Astrocyte (in vitro differentiated cells and primary cell): ENCODE data around the gene ATP6V1F. TPM values are rescaled to one million over a fixed set of nuclear protein-coding genes. Genes with fewer than 3 reads are reported as not detected.

Source experiments
- DNase-seq: peaks from one replicate; pipeline ENCODE4 v3.0.0-alpha.2; 2010; ENCODE audit warnings: low read depth
- FAIRE-seq: peaks from 2 replicates; lab custom pipeline; 2011; peaks lifted over from hg19 to GRCh38; lab: Jason Lieb, UNC
- H2AFZ ChIP-seq: 2 replicates; pipeline ENCODE4 v1.6.0; 2012; ENCODE audit warnings: low read depth, low read length, inconsistent platforms
- H3K27ac ChIP-seq: 2 replicates; pipeline ENCODE4 v1.5.1; 2011; ENCODE audit warnings: low read depth, low read length, inconsistent platforms
- H3K27me3 ChIP-seq: 2 replicates; pipeline ENCODE4 v1.6.0; 2011; ENCODE audit warnings: low read length, inconsistent platforms; ENCODE audit not compliant: insufficient read depth
- H3K36me3 ChIP-seq: 2 replicates; pipeline ENCODE4 v1.5.1; 2011; ENCODE audit warnings: low read length, inconsistent platforms; ENCODE audit not compliant: insufficient read depth
- H3K4me1 ChIP-seq: 2 replicates; pipeline ENCODE4 v1.5.1; 2011; ENCODE audit warnings: low read length, inconsistent platforms; ENCODE audit not compliant: insufficient read depth
- H3K4me2 ChIP-seq: 2 replicates; pipeline ENCODE4 v1.6.0; 2012; ENCODE audit warnings: low read length, inconsistent platforms
- H3K4me3 ChIP-seq: 2 replicates; pipeline ENCODE4 v1.5.1; 2011; ENCODE audit warnings: low read depth, mild to moderate bottlenecking, low read length, inconsistent platforms; ENCODE audit not compliant: insufficient read depth
- H3K79me2 ChIP-seq: 2 replicates; pipeline ENCODE4 v1.6.0; 2012; ENCODE audit warnings: mild to moderate bottlenecking, low read length, inconsistent platforms; ENCODE audit not compliant: insufficient read depth
- H3K9ac ChIP-seq: 2 replicates; pipeline ENCODE4 v1.6.0; 2012; ENCODE audit warnings: mild to moderate bottlenecking, low read length, inconsistent platforms
- H3K9me3 ChIP-seq: 2 replicates; pipeline ENCODE4 v1.5.1; 2012; ENCODE audit warnings: low read depth, mild to moderate bottlenecking, low read length, inconsistent platforms; ENCODE audit not compliant: insufficient read depth
- H4K20me1 ChIP-seq: 2 replicates; pipeline ENCODE4 v1.6.0; 2012; ENCODE audit warnings: low read length, inconsistent platforms; ENCODE audit not compliant: insufficient read depth
- H3K27ac Mint-ChIP-seq: one replicate; pipeline ENCODE4 v1.8.0; 2021; ENCODE audit warnings: mild to moderate bottlenecking, mixed read lengths; ENCODE audit not compliant: unreplicated experiment
- H3K27me3 Mint-ChIP-seq: one replicate; pipeline ENCODE4 v1.8.0; 2021; ENCODE audit warnings: low read depth, mixed read lengths; ENCODE audit not compliant: unreplicated experiment
- H3K36me3 Mint-ChIP-seq: one replicate; pipeline ENCODE4 v1.8.0; 2021; ENCODE audit warnings: low read depth, mixed read lengths; ENCODE audit not compliant: unreplicated experiment
- H3K4me1 Mint-ChIP-seq: one replicate; pipeline ENCODE4 v1.8.0; 2021; ENCODE audit warnings: low read depth, mixed read lengths; ENCODE audit not compliant: unreplicated experiment
- H3K4me3 Mint-ChIP-seq: one replicate; pipeline ENCODE4 v1.8.0; 2021; ENCODE audit warnings: mild to moderate bottlenecking, moderate library complexity, mixed read lengths; ENCODE audit not compliant: unreplicated experiment
- H3K9me3 Mint-ChIP-seq: one replicate; pipeline ENCODE4 v1.8.0; 2021; ENCODE audit warnings: mild to moderate bottlenecking, mixed read lengths; ENCODE audit not compliant: unreplicated experiment
- EZH2 ChIP-seq: IDR thresholded peaks from 2 replicates; pipeline ENCODE4 v1.6.1; 2012; ENCODE audit warnings: mild to moderate bottlenecking, low read length, inconsistent platforms; ENCODE audit not compliant: insufficient read depth
- total RNA-seq: library from RNA; stranded (reverse); gene quantifications from 2 replicates; pipeline ENCODE4 v1.2.1, GENCODE V29; 2021
- TF ChIP-seq, protein P1 (sequence below): IDR thresholded peaks from 2 replicates; pipeline ENCODE4 v1.5.1; 2011; ENCODE audit warnings: low read depth, mild to moderate bottlenecking, inconsistent platforms, low read length, moderate library complexity; ENCODE audit not compliant: insufficient read depth

The ATP6V1F gene
- total RNA-seq, 1 donor from 2014 or later, result 193 TPM

DNA sequence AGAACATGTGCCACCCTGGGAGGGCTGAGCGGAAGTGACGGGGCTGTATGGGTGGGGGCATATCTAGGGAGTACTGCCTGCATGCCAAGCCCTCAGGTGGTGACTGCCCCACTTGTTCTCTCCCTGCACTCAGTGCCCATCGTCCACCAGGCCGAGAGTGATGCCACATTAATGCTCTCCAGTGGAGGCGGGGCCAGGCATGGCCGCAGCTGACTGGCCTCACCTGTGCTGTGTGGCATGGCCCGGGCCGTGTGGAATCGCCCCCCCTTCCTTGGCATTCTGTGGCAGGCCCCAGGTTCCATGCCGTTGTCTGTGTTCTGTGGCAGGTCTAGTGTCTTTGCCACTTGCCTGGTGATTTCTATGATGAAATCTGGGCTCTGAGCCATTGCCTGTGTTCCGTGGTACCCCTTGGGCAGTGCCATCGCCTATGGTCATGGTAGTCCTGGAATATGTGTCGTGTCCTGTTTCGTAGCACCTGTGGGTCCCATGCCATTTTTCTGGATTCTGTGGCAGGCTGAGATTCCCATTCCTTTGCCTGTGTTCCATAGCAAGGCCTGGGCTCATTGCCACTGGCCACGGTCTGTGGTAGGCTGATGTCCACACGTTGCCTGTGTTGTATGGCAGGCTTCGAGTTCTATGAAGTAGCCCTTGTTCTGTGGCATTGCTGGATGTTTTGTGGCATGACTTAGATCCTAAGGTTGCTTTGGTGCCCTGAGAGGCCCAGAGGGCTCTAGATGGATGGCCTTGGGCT is 23.5 kb upstream of the ATP6V1F start:
- Histone ChIP-seq H3K9me3 (no peaks in the 10 kb centered on the region), H3K36me3 (peaks cover 67% of the 10 kb centered on the region), H2AFZ (no peak overlapping the region), H3K9ac (no peak overlapping the region), H3K79me2 (peaks cover 71% of the 10 kb centered on the region), H3K4me2 (no peak overlapping the region), H3K4me3 (no peak overlapping the region), H3K4me1 (peaks cover 34% of the 10 kb centered on the region), H4K20me1 (peaks cover 95% of the 10 kb centered on the region), H3K27me3 (no peaks in the 10 kb centered on the region), H3K27ac (no peak overlapping the region)
- no peak for TF ChIP-seq EZH2
- TF ChIP-seq, protein P1, sequence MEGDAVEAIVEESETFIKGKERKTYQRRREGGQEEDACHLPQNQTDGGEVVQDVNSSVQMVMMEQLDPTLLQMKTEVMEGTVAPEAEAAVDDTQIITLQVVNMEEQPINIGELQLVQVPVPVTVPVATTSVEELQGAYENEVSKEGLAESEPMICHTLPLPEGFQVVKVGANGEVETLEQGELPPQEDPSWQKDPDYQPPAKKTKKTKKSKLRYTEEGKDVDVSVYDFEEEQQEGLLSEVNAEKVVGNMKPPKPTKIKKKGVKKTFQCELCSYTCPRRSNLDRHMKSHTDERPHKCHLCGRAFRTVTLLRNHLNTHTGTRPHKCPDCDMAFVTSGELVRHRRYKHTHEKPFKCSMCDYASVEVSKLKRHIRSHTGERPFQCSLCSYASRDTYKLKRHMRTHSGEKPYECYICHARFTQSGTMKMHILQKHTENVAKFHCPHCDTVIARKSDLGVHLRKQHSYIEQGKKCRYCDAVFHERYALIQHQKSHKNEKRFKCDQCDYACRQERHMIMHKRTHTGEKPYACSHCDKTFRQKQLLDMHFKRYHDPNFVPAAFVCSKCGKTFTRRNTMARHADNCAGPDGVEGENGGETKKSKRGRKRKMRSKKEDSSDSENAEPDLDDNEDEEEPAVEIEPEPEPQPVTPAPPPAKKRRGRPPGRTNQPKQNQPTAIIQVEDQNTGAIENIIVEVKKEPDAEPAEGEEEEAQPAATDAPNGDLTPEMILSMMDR, result no peak
- Mint-ChIP-seq H3K4me3 (no peak overlapping the region), H3K27me3 (no peaks in the 10 kb centered on the region), H3K27ac (no peak overlapping the region), H3K36me3 (peaks cover 24% of the 10 kb centered on the region), H3K9me3 (no peaks in the 10 kb centered on the region), H3K4me1 (peaks cover 7% of the 10 kb centered on the region)
- no peak for FAIRE-seq
- DNase-seq, result no peak

DNA sequence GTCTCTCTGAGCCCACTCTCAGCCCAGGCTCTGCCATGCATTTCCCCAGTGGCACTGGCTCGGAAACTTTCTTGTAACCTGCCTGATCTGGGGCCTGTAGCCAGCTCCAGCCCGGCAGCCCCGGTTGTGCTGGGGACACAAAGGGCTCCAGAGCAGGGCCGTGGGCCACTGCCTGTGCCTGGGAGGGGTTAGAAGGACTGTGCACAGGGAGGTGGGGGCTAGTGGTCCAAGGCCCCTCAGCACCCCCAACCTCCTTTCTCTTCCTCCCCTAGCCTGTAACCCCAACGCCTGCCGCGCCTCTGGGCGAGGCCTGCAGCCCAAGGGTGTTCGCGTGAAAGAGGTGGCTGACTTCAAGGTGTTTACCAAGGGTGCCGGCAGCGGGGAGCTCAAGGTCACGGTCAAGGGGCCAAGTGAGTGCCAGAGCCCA is 22.9 kb upstream of the ATP6V1F start:
- no peak for FAIRE-seq
- peaks cover 70% of the 10 kb centered on the region for H3K36me3 ChIP-seq

More for the DNA sequence above, 22.9 kb upstream of the ATP6V1F start:
- Mint-ChIP-seq H3K27me3 (no peaks in the 10 kb centered on the region), H3K27ac (no peak overlapping the region), H3K36me3 (peaks cover 21% of the 10 kb centered on the region), H3K9me3 (no peaks in the 10 kb centered on the region), H3K4me3 (no peak overlapping the region), H3K4me1 (peaks cover 2% of the 10 kb centered on the region)
- Histone ChIP-seq H3K79me2 (peaks cover 69% of the 10 kb centered on the region), H3K4me2 (no peak overlapping the region), H3K9me3 (no peaks in the 10 kb centered on the region), H4K20me1 (peaks cover 97% of the 10 kb centered on the region), H2AFZ (no peak overlapping the region), H3K27ac (no peak overlapping the region), H3K4me1 (peaks cover 31% of the 10 kb centered on the region), H3K9ac (no peak overlapping the region), H3K27me3 (no peaks in the 10 kb centered on the region), H3K4me3 (no peak overlapping the region)
- no peak for DNase-seq
- TF ChIP-seq EZH2, result no peak
- TF ChIP-seq, protein P1, result no peak
